WTC11 (cell line): Measurements from ENCODE around the gene SMAD3. TPM values are rescaled to one million over a fixed set of nuclear protein-coding genes. Genes with fewer than 3 reads are reported as not detected.
A peak's percentile ranks its signal among the peaks of the same experiment; 100 is the strongest.

Experiments
- ATAC-seq: fragments of 200-7000 bp; cut with Tn5 transposase; 2 replicates; pipeline ENCODE4 v1.10.0; 2021; ENCODE audit warnings: mild to moderate bottlenecking, moderate library complexity
- CTCF ChIA-PET: fragments of 300-600 bp; sonication (Branson Sonifier 250); formaldehyde crosslinking; loops from one replicate; lab custom pipeline; 2021; ENCODE audit warnings: antibody characterized with exemption; lab: Charles Lee
- POLR2A ChIA-PET: fragments of 350-600 bp; sonication (Branson Sonifier 250); formaldehyde crosslinking; loops from one replicate; lab custom pipeline; 2021; ENCODE audit warnings: antibody characterized with exemption; lab: Charles Lee
- DNase-seq: peaks from one replicate; pipeline ENCODE4 v3.0.0; 2021; ENCODE audit warnings: low spot score
- H3K27ac Mint-ChIP-seq: 2 replicates; pipeline ENCODE4 v1.8.0; 2021; ENCODE audit warnings: mixed read lengths
- H3K27me3 Mint-ChIP-seq: 2 replicates; pipeline ENCODE4 v1.8.0; 2021; ENCODE audit warnings: low read depth, mild to moderate bottlenecking, moderate library complexity, mixed read lengths
- H3K36me3 Mint-ChIP-seq: 2 replicates; pipeline ENCODE4 v1.8.0; 2021; ENCODE audit warnings: mixed read lengths
- H3K4me1 Mint-ChIP-seq: 2 replicates; pipeline ENCODE4 v1.8.0; 2022; ENCODE audit warnings: mixed read lengths
- H3K4me3 Mint-ChIP-seq: 2 replicates; pipeline ENCODE4 v1.8.0; 2021; ENCODE audit warnings: mild to moderate bottlenecking, moderate library complexity, mixed read lengths
- H3K9me3 Mint-ChIP-seq: 2 replicates; pipeline ENCODE4 v1.8.0; 2021; ENCODE audit warnings: mixed read lengths
- ESRRA ChIP-seq: sonication (generic); formaldehyde crosslinking; IDR thresholded peaks from 2 replicates; pipeline ENCODE4 v1.8.1; 2022; ENCODE audit warnings: mild to moderate bottlenecking, missing genetic modification reagents, borderline replicate concordance
- FOXJ3 ChIP-seq: sonication (generic); formaldehyde crosslinking; IDR thresholded peaks from 2 replicates; pipeline ENCODE4 v1.9.0; 2021; ENCODE audit warnings: missing genetic modification reagents, mild to moderate bottlenecking, borderline replicate concordance
- GTF2I ChIP-seq: fragments of 250-450 bp; sonication (Bioruptor Pico); conservative IDR thresholded peaks from 2 replicates; pipeline ENCODE4 v1.4.0; 2021; ENCODE audit warnings: mild to moderate bottlenecking
- JAZF1 ChIP-seq: fragments of 250-450 bp; sonication (Bioruptor Pico); IDR thresholded peaks from 2 replicates; pipeline ENCODE4 v1.9.0; 2021; ENCODE audit warnings: moderate library complexity, mild to moderate bottlenecking, inconsistent platforms
- JUN ChIP-seq: sonication (generic); formaldehyde crosslinking; IDR thresholded peaks from 2 replicates; pipeline ENCODE4 v1.8.0; 2023; ENCODE audit warnings: mild to moderate bottlenecking, missing genetic modification reagents
- KAT7 ChIP-seq: sonication (generic); formaldehyde crosslinking; IDR thresholded peaks from 2 replicates; pipeline ENCODE4 v1.8.1; 2023; ENCODE audit warnings: missing genetic modification reagents, mild to moderate bottlenecking, borderline replicate concordance
- MXD4 ChIP-seq: fragments of 250-450 bp; sonication (Bioruptor Pico); IDR thresholded peaks from 2 replicates; pipeline ENCODE4 v1.8.0; 2021; ENCODE audit warnings: mild to moderate bottlenecking, moderate library complexity, borderline replicate concordance
- NFE2L1 ChIP-seq: sonication (generic); formaldehyde crosslinking; IDR thresholded peaks from 2 replicates; pipeline ENCODE4 v1.8.1; 2023; ENCODE audit warnings: missing genetic modification reagents
- OVOL2 ChIP-seq: fragments of 250-450 bp; sonication (Bioruptor Pico); IDR thresholded peaks from 2 replicates; pipeline ENCODE4 v1.9.0; 2021; ENCODE audit warnings: mild to moderate bottlenecking, borderline replicate concordance
- SMAD3 ChIP-seq: sonication (generic); formaldehyde crosslinking; IDR thresholded peaks from 2 replicates; pipeline ENCODE4 v1.8.0; 2022; ENCODE audit warnings: missing genetic modification reagents, mild to moderate bottlenecking, borderline replicate concordance
- SMAD4 ChIP-seq: sonication (generic); formaldehyde crosslinking; IDR thresholded peaks from 2 replicates; pipeline ENCODE4 v1.8.0; 2022; ENCODE audit warnings: mild to moderate bottlenecking, missing genetic modification reagents
- SOX15 ChIP-seq: fragments of 250-450 bp; sonication (Bioruptor Pico); IDR thresholded peaks from 2 replicates; pipeline ENCODE4 v1.9.0; 2021; ENCODE audit warnings: mild to moderate bottlenecking
- TCF7 ChIP-seq: sonication (generic); formaldehyde crosslinking; IDR thresholded peaks from 2 replicates; pipeline ENCODE4 v1.8.0; 2022; ENCODE audit warnings: mild to moderate bottlenecking, low read depth, missing genetic modification reagents, moderate library complexity
- TEAD4 ChIP-seq: sonication (generic); formaldehyde crosslinking; IDR thresholded peaks from 2 replicates; pipeline ENCODE4 v1.8.0; 2022; ENCODE audit warnings: mild to moderate bottlenecking, missing genetic modification reagents
- TP53 ChIP-seq: sonication (generic); formaldehyde crosslinking; IDR thresholded peaks from 2 replicates; pipeline ENCODE4 v1.8.1; 2023; ENCODE audit warnings: mild to moderate bottlenecking, missing genetic modification reagents
- ZNF281 ChIP-seq: sonication (generic); formaldehyde crosslinking; IDR thresholded peaks from 2 replicates; pipeline ENCODE4 v1.8.0; 2023; ENCODE audit warnings: mild to moderate bottlenecking, missing genetic modification reagents
- ZNF317 ChIP-seq: sonication (generic); formaldehyde crosslinking; IDR thresholded peaks from 2 replicates; pipeline ENCODE4 v1.8.1; 2023; ENCODE audit warnings: low read depth, mild to moderate bottlenecking, moderate library complexity, missing genetic modification reagents, borderline replicate concordance
- ZNF396 ChIP-seq: fragments of 250-450 bp; sonication (Bioruptor Pico); IDR thresholded peaks from 2 replicates; pipeline ENCODE4 v1.8.0; 2021; ENCODE audit warnings: mild to moderate bottlenecking, moderate library complexity, borderline replicate concordance
- ZNF423 ChIP-seq: fragments of 250-450 bp; sonication (Bioruptor Pico); IDR thresholded peaks from 2 replicates; pipeline ENCODE4 v2.1.2; 2022; ENCODE audit warnings: mild to moderate bottlenecking, moderate library complexity
- total RNA-seq: library from RNA; stranded (reverse); gene quantifications from 3 replicates; pipeline ENCODE4 v1.2.3, GENCODE V29; 2021
- TF ChIP-seq, protein P1 (sequence below): fragments of 250-450 bp; sonication (Bioruptor Pico); IDR thresholded peaks from 2 replicates; pipeline ENCODE4 v1.9.0; 2021; ENCODE audit warnings: mild to moderate bottlenecking
- TF ChIP-seq, protein P2 (sequence below): fragments of 250-450 bp; sonication (Bioruptor Pico); IDR thresholded peaks from 2 replicates; pipeline ENCODE4 v1.9.0; 2021; ENCODE audit warnings: mild to moderate bottlenecking
- TF ChIP-seq, protein P3 (sequence below): sonication (generic); formaldehyde crosslinking; IDR thresholded peaks from 2 replicates; pipeline ENCODE4 v1.8.0; 2022; ENCODE audit warnings: mild to moderate bottlenecking, missing genetic modification reagents
- TF ChIP-seq, protein P4 (sequence below): sonication (generic); formaldehyde crosslinking; IDR thresholded peaks from 2 replicates; pipeline ENCODE4 v1.8.1; 2022; ENCODE audit warnings: missing genetic modification reagents, borderline replicate concordance

Gene SMAD3
- total RNA-seq, 1 experiment from 2014 or later: 34.6 TPM

- H3K4me1 Mint-ChIP-seq: peaks cover 66% of the 10 kb centered on the region
- H3K4me3 Mint-ChIP-seq: no peak overlapping the region
- no peaks in the 10 kb centered on the region for H3K27me3 Mint-ChIP-seq
- POLR2A ChIA-PET: interaction anchor here (0.6 kb wide), 1 partner anchor 11 kb away, joined by 3 read pairs; no protein-coding TSS in a partner anchor
- DNase-seq: no peak
- H3K9me3 Mint-ChIP-seq: no peaks in the 10 kb centered on the region
- no peak for ATAC-seq
- TF ChIP-seq, protein P1, sequence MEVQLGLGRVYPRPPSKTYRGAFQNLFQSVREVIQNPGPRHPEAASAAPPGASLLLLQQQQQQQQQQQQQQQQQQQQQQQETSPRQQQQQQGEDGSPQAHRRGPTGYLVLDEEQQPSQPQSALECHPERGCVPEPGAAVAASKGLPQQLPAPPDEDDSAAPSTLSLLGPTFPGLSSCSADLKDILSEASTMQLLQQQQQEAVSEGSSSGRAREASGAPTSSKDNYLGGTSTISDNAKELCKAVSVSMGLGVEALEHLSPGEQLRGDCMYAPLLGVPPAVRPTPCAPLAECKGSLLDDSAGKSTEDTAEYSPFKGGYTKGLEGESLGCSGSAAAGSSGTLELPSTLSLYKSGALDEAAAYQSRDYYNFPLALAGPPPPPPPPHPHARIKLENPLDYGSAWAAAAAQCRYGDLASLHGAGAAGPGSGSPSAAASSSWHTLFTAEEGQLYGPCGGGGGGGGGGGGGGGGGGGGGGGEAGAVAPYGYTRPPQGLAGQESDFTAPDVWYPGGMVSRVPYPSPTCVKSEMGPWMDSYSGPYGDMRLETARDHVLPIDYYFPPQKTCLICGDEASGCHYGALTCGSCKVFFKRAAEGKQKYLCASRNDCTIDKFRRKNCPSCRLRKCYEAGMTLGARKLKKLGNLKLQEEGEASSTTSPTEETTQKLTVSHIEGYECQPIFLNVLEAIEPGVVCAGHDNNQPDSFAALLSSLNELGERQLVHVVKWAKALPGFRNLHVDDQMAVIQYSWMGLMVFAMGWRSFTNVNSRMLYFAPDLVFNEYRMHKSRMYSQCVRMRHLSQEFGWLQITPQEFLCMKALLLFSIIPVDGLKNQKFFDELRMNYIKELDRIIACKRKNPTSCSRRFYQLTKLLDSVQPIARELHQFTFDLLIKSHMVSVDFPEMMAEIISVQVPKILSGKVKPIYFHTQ (CRISPR knock-in tag): no peak
- TF ChIP-seq ZNF317 (CRISPR knock-in tag) (no peak), NFE2L1 (CRISPR knock-in tag) (no peak), KAT7 (CRISPR knock-in tag) (no peak), TCF7 (CRISPR knock-in tag) (no peak), JAZF1 (CRISPR knock-in tag) (no peak), GTF2I (CRISPR knock-in tag) (no peak), JUN (CRISPR knock-in tag) (no peak), ESRRA (CRISPR knock-in tag) (no peak), MXD4 (CRISPR knock-in tag) (no peak), ZNF423 (CRISPR knock-in tag) (no peak), FOXJ3 (no peak), ZNF396 (CRISPR knock-in tag) (no peak), SMAD4 (CRISPR knock-in tag) (no peak), TEAD4 (no peak), OVOL2 (no peak)
- TF ChIP-seq, protein P2, sequence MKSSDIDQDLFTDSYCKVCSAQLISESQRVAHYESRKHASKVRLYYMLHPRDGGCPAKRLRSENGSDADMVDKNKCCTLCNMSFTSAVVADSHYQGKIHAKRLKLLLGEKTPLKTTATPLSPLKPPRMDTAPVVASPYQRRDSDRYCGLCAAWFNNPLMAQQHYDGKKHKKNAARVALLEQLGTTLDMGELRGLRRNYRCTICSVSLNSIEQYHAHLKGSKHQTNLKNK (CRISPR knock-in tag): no peak
- TF ChIP-seq, protein P3, sequence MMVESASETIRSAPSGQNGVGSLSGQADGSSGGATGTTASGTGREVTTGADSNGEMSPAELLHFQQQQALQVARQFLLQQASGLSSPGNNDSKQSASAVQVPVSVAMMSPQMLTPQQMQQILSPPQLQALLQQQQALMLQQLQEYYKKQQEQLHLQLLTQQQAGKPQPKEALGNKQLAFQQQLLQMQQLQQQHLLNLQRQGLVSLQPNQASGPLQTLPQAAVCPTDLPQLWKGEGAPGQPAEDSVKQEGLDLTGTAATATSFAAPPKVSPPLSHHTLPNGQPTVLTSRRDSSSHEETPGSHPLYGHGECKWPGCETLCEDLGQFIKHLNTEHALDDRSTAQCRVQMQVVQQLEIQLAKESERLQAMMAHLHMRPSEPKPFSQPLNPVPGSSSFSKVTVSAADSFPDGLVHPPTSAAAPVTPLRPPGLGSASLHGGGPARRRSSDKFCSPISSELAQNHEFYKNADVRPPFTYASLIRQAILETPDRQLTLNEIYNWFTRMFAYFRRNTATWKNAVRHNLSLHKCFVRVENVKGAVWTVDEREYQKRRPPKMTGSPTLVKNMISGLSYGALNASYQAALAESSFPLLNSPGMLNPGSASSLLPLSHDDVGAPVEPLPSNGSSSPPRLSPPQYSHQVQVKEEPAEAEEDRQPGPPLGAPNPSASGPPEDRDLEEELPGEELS (CRISPR knock-in tag): no peak
- TF ChIP-seq, all 79 proteins: peak for 0
- no peaks in the 10 kb centered on the region for H3K36me3 Mint-ChIP-seq
- no peak overlapping the region; the same call in 1 of the 2 replicates for H3K27ac Mint-ChIP-seq
- CTCF ChIA-PET: interaction anchor here (1.2 kb wide), 1 partner anchor 183 kb away, joined by 5 read pairs; no protein-coding TSS in a partner anchor
Observed at GRCh38 chr15:67130166-67130565, 64.8 kb downstream of the SMAD3 start.

DNA sequence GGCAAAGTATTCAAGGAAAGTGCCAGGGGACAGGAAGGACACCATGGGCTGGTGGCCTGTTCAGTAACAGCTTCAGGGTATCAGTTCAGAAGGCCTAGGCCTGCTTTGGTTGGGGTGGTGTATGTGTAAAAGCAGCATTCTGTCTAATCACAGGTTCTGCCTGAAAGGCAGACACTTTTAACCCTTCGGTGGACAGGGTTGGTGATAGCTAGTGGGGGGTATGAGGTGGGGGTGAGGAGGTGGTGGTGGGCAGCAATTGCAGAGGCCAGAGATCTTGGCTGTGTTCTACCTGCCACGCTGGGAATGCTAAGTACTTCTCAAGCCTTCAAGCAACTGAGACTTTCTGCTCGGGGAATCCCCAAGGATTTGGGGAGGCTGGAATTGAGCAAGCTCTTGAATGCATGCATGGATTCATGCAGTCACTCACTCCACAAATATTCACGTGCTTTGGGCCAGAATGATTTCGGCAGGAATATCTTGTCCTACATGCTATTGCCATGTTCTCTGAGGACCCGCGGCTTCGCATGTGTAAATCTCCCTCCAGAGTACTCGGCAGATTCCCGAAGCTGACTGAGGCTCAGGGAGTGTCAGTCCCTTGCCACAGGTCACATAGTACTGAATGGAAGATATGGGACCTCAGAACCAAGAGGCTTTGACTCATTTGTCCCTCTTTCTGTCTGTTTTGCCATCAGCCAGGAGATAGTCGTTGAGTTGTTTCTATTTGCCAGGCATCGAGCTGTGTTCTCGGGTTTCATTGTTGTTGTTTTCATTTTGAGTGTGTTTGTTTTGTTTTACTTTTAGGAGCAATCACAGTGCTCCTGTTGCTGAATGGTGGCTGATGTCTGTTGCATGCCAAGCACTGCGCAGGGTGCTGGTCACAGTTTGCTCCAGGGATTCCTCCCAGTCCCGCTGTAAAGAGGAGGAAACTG lies 65.5 kb downstream of the SMAD3 start:
- Mint-ChIP-seq H3K9me3 (no peaks in the 10 kb centered on the region), H3K4me3 (no peak overlapping the region), H3K27me3 (no peaks in the 10 kb centered on the region), H3K36me3 (no peaks in the 10 kb centered on the region), H3K27ac (peak overlapping the region; percentile 75), H3K4me1 (peaks cover 65% of the 10 kb centered on the region)
- CTCF ChIA-PET: no interaction called here
- ATAC-seq (no peak), DNase-seq (no peak)
- POLR2A ChIA-PET: no interaction called here
- no peak for TF ChIP-seq SMAD3 (CRISPR knock-in tag)
- TF ChIP-seq TP53 (CRISPR knock-in tag): no peak
- no peak for TF ChIP-seq OVOL2
- no peak for TF ChIP-seq MXD4 (CRISPR knock-in tag)
- TF ChIP-seq ZNF281 (CRISPR knock-in tag): no peak
- TF ChIP-seq, protein P3 (CRISPR knock-in tag): no peak
- TF ChIP-seq, protein P4, sequence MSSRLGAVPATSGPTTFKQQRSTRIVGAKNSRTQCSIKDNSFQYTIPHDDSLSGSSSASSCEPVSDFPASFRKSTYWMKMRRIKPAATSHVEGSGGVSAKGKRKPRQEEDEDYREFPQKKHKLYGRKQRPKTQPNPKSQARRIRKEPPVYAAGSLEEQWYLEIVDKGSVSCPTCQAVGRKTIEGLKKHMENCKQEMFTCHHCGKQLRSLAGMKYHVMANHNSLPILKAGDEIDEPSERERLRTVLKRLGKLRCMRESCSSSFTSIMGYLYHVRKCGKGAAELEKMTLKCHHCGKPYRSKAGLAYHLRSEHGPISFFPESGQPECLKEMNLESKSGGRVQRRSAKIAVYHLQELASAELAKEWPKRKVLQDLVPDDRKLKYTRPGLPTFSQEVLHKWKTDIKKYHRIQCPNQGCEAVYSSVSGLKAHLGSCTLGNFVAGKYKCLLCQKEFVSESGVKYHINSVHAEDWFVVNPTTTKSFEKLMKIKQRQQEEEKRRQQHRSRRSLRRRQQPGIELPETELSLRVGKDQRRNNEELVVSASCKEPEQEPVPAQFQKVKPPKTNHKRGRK (CRISPR knock-in tag): no peak
- TF ChIP-seq SOX15 (CRISPR knock-in tag): no peak
